Measurements from ENCODE around the gene LINGO4.

The LINGO4 gene

GRCh38 chr1:151805066-151805820, at the start of gene LINGO4:
LINGO4 (minus strand) TSS chr1:151805419; CDS start chr1:151802704, 2,715 bp downstream.
- DNase-seq, result no peak

- DNase-seq, result no peak
These were observed 49.4 kb upstream of the LINGO4 start for GRCh38 chr1:151854658-151855057.

GRCh38 chr1:151853411-151853943, 48.3 kb upstream of the LINGO4 start, which contains the start of gene THEM5:
THEM5 (minus strand) TSS chr1:151853712; CDS start chr1:151853565, 147 bp downstream.
- DNase-seq, result no peak

- no peak for DNase-seq
These were observed 47.5 kb upstream of the LINGO4 start for GRCh38 chr1:151852733-151853132.

GRCh38 chr1:151851886-151852285, 46.7 kb upstream of the LINGO4 start:
- DNase-seq, result no peak

GRCh38 chr1:151849871-151850270, 44.7 kb upstream of the LINGO4 start:
- no peak for DNase-seq

- DNase-seq, result no peak
These were observed 43.9 kb upstream of the LINGO4 start for GRCh38 chr1:151849126-151849525.

- DNase-seq, result no peak
These were observed 42.8 kb upstream of the LINGO4 start for GRCh38 chr1:151847867-151848596.

GRCh38 chr1:151846686-151847237, 41.5 kb upstream of the LINGO4 start:
- DNase-seq, result no peak

- no peak for DNase-seq
These were observed 40.9 kb upstream of the LINGO4 start for GRCh38 chr1:151846062-151846568.

GRCh38 chr1:151843398-151843797, 38.2 kb upstream of the LINGO4 start:
- DNase-seq, result no peak

- no peak for DNase-seq
These were observed 35.9 kb upstream of the LINGO4 start for GRCh38 chr1:151841141-151841540.

GRCh38 chr1:151840421-151840820, 35.2 kb upstream of the LINGO4 start:
- no peak for DNase-seq

- peak; percentile 83 for DNase-seq
These were observed 34.5 kb upstream of the LINGO4 start, which contains the start of gene C2CD4D for GRCh38 chr1:151839457-151840403. C2CD4D (minus strand) TSS chr1:151839820; CDS start chr1:151838989, 831 bp downstream.

GRCh38 chr1:151839082-151839412, 33.8 kb upstream of the LINGO4 start:
- DNase-seq, result no peak

- peak; percentile 41 for DNase-seq
These were observed 33.2 kb upstream of the LINGO4 start for GRCh38 chr1:151838222-151839081.

- DNase-seq, result no peak
These were observed 32.6 kb upstream of the LINGO4 start for GRCh38 chr1:151837884-151838221.

GRCh38 chr1:151837197-151837596, 32.0 kb upstream of the LINGO4 start:
- peak; percentile 42 for DNase-seq

GRCh38 chr1:151835596-151835995, 30.4 kb upstream of the LINGO4 start:
- DNase-seq, result no peak

GRCh38 chr1:151834239-151834638, 29.0 kb upstream of the LINGO4 start:
- no peak for DNase-seq

- DNase-seq, result no peak
These were observed 28.1 kb upstream of the LINGO4 start for GRCh38 chr1:151833172-151833900.
